GM23338 (cell line): ENCODE results near the gene GRIP2. TPM values are rescaled to one million over a fixed set of nuclear protein-coding genes. Genes with fewer than 3 reads are reported as not detected.

Experiments used
- ATAC-seq: fragments of 200-7000 bp; cut with Tn5 transposase; 3 replicates; pipeline ENCODE4 v1.9.1; 2020
- DNase-seq: peaks from one replicate; pipeline ENCODE4 v3.0.0-alpha.2; 2015; ENCODE audit warnings: low spot score
- H2AFZ ChIP-seq: fragments of 200-600 bp; sonication (generic); 2 replicates; pipeline ENCODE4 v1.8.0; 2016; ENCODE audit warnings: antibody characterized with exemption, mild to moderate bottlenecking, moderate library complexity
- H3F3A ChIP-seq: fragments of 200-600 bp; sonication (generic); replicated peaks from 2 replicates; pipeline ENCODE4 v1.8.0; 2017; ENCODE audit warnings: antibody characterized with exemption, mixed run types, low read depth
- H3K27ac ChIP-seq: fragments of 200-600 bp; sonication (generic); 2 replicates; pipeline ENCODE4 v1.6.1; 2016; ENCODE audit warnings: low read depth
- H3K27me3 ChIP-seq: fragments of 200-600 bp; sonication (generic); 2 replicates; pipeline ENCODE4 v1.8.0; 2016; ENCODE audit warnings: mild to moderate bottlenecking, mixed run types, moderate library complexity; ENCODE audit not compliant: insufficient read depth
- H3K36me3 ChIP-seq: fragments of 200-600 bp; sonication (generic); 2 replicates; pipeline ENCODE4 v1.8.0; 2016; ENCODE audit warnings: mild to moderate bottlenecking; ENCODE audit not compliant: insufficient read depth
- H3K4me1 ChIP-seq: fragments of 200-600 bp; sonication (generic); 2 replicates; pipeline ENCODE4 v1.8.0; 2016; ENCODE audit warnings: mild to moderate bottlenecking, moderate library complexity; ENCODE audit not compliant: insufficient read depth
- H3K4me2 ChIP-seq: fragments of 200-600 bp; sonication (generic); 2 replicates; pipeline ENCODE4 v1.7.1; 2017; ENCODE audit warnings: mixed run types
- H3K4me3 ChIP-seq: fragments of 200-600 bp; sonication (generic); 2 replicates; pipeline ENCODE4 v1.6.1; 2016; ENCODE audit warnings: mixed run types
- H3K79me2 ChIP-seq: fragments of 200-600 bp; sonication (generic); replicated peaks from 2 replicates; pipeline ENCODE4 v1.8.0; 2017; ENCODE audit warnings: mild to moderate bottlenecking; ENCODE audit not compliant: insufficient read depth
- H3K9me2 ChIP-seq: fragments of 200-600 bp; sonication (generic); 2 replicates; pipeline ENCODE4 v1.8.0; 2017; ENCODE audit not compliant: insufficient read depth
- H4K20me1 ChIP-seq: fragments of 200-600 bp; sonication (generic); replicated peaks from 2 replicates; pipeline ENCODE4 v1.8.0; 2017; ENCODE audit warnings: mild to moderate bottlenecking; ENCODE audit not compliant: insufficient read depth
- H3K27ac Mint-ChIP-seq: 2 replicates; pipeline ENCODE4 v1.8.0; 2020; ENCODE audit warnings: inconsistent platforms, mild to moderate bottlenecking, moderate library complexity, mixed read lengths
- H3K27me3 Mint-ChIP-seq: 3 replicates; pipeline ENCODE4 v1.8.0; 2022; ENCODE audit warnings: low read depth, mild to moderate bottlenecking, moderate library complexity, mixed read lengths, inconsistent platforms; ENCODE audit not compliant: insufficient read depth, poor library complexity
- H3K36me3 Mint-ChIP-seq: 3 replicates; pipeline ENCODE4 v1.8.0; 2021; ENCODE audit warnings: low read depth, mild to moderate bottlenecking, inconsistent platforms, moderate library complexity, mixed read lengths
- H3K4me1 Mint-ChIP-seq: 3 replicates; pipeline ENCODE4 v1.8.0; 2020; ENCODE audit warnings: mild to moderate bottlenecking, inconsistent platforms, mixed read lengths
- H3K4me3 Mint-ChIP-seq: 3 replicates; pipeline ENCODE4 v1.8.0; 2021; ENCODE audit warnings: moderate library complexity, mild to moderate bottlenecking, inconsistent platforms, mixed read lengths
- H3K9me3 Mint-ChIP-seq: 3 replicates; pipeline ENCODE4 v1.8.0; 2020; ENCODE audit warnings: moderate library complexity, mild to moderate bottlenecking, inconsistent platforms, mixed read lengths
- CREB1 ChIP-seq: fragments of 250-450 bp; sonication (Bioruptor Pico); IDR thresholded peaks from 2 replicates; pipeline ENCODE4 v1.5.0; 2020; ENCODE audit warnings: low read depth, mild to moderate bottlenecking, moderate library complexity
- CTCF ChIP-seq, 2 experiments: fragments of 200-600 bp in 1 of 2; sonication (generic) in 1 of 2; conservative IDR thresholded peaks; 2 replicates each; pipeline versions ENCODE4 v1.5.1 to v1.6.1; 2016 to 2017; ENCODE audit warnings: antibody characterized with exemption in 2 of 2, low read depth in 2 of 2, mild to moderate bottlenecking in 2 of 2, moderate library complexity in 1 of 2
- REST ChIP-seq: IDR thresholded peaks from one replicate; pipeline ENCODE4 v1.6.1; 2018; ENCODE audit warnings: antibody characterized with exemption; ENCODE audit not compliant: unreplicated experiment
- STAT1 ChIP-seq: IDR thresholded peaks from one replicate; pipeline ENCODE4 v1.6.1; 2016; ENCODE audit warnings: antibody characterized with exemption; ENCODE audit not compliant: unreplicated experiment
- ZNF114 ChIP-seq: fragments of 250-450 bp; sonication (Bioruptor Pico); IDR thresholded peaks from 2 replicates; pipeline ENCODE4 v1.5.0; 2020; ENCODE audit warnings: mild to moderate bottlenecking, moderate library complexity
- ZNF331 ChIP-seq: fragments of 250-450 bp; sonication (Bioruptor Pico); IDR thresholded peaks from 2 replicates; pipeline ENCODE4 v1.5.0; 2020; ENCODE audit warnings: low read depth, mild to moderate bottlenecking, moderate library complexity
- polyA plus RNA-seq: library from polyadenylated mRNA; unstranded; fragments of >200 nt; fragmentation: Nextera tagmentation; extraction: Ambion mirVana; gene quantifications from 2 replicates; pipeline ENCODE4 v1.2.1, GENCODE V29; 2016
- total RNA-seq: library from RNA; depleted of rRNA; stranded (reverse); fragments of >200 nt; shearing (Covaris generic); gene quantifications from 2 replicates; pipeline ENCODE4 v1.2.3, GENCODE V29; 2014

GRIP2 gene
- total and polyA plus RNA-seq, 2 experiments from 2014 or later = 3.6 to 5.8 TPM

- TF ChIP-seq CTCF (conservative IDR thresholded peaks at IDR 0.05; ENCODE audit: low read depth in 2 of 2) = no peak
- no peak for TF ChIP-seq STAT1
- TF ChIP-seq CREB1 (CRISPR knock-in tag) = no peak
- TF ChIP-seq REST = no peak
These were observed 18.5 kb downstream of the GRIP2 start (continued) for GRCh38 chr3:14521611-14522010.

GRCh38 chr3:14520967-14521366, 19.2 kb downstream of the GRIP2 start:
- peaks cover 2% of the 10 kb centered on the region; the same call in 1 of the 2 replicates for H3K4me1 ChIP-seq
- no peaks in the 10 kb centered on the region for H3K36me3 ChIP-seq
- TF ChIP-seq ZNF331 (CRISPR knock-in tag) = no peak
- no peak overlapping the region for H3K4me2 ChIP-seq
- Mint-ChIP-seq H3K27me3 (peaks cover 11% of the 10 kb centered on the region), H3K4me3 (no peak overlapping the region), H3K9me3 (no peaks in the 10 kb centered on the region), H3K36me3 (no peaks in the 10 kb centered on the region), H3K27ac (peak overlapping the region; percentile 60; the same call in 1 of the 2 replicates), H3K4me1 (peaks cover 8% of the 10 kb centered on the region)
- H3K27ac ChIP-seq = no peak overlapping the region
- DNase-seq (no peak), ATAC-seq (no peak)
- no peaks in the 10 kb centered on the region for H3F3A ChIP-seq
- no peak overlapping the region for H3K4me3 ChIP-seq
- no peaks in the 10 kb centered on the region for H3K9me2 ChIP-seq
- no peak overlapping the region for H2AFZ ChIP-seq
- H3K27me3 ChIP-seq = no peaks in the 10 kb centered on the region
- H4K20me1 ChIP-seq = no peaks in the 10 kb centered on the region
- no peaks in the 10 kb centered on the region for H3K79me2 ChIP-seq

- H3K27ac Mint-ChIP-seq = no peak overlapping the region
- Histone ChIP-seq H3K79me2 (no peaks in the 10 kb centered on the region), H3K36me3 (no peaks in the 10 kb centered on the region), H4K20me1 (no peaks in the 10 kb centered on the region), H3K9me2 (no peaks in the 10 kb centered on the region), H3K4me3 (no peak overlapping the region), H3K27me3 (no peaks in the 10 kb centered on the region), H2AFZ (no peak overlapping the region), H3K27ac (no peak overlapping the region), H3K4me1 (no peaks in the 10 kb centered on the region), H3K4me2 (no peak overlapping the region), H3F3A (no peaks in the 10 kb centered on the region)
- H3K4me1 Mint-ChIP-seq = peaks cover 6% of the 10 kb centered on the region
- ATAC-seq (peak; percentile 22; the same call in 2 of the 3 replicates), DNase-seq (no peak)
- peaks cover 9% of the 10 kb centered on the region for H3K27me3 Mint-ChIP-seq
- H3K36me3 Mint-ChIP-seq = no peaks in the 10 kb centered on the region
- no peak for TF ChIP-seq ZNF114
- TF ChIP-seq CTCF (conservative IDR thresholded peaks at IDR 0.05; ENCODE audit: low read depth in 2 of 2) = peak in 1 of 2 experiments; percentile 29; a peak in 2 of 4 replicates
- no peaks in the 10 kb centered on the region for H3K9me3 Mint-ChIP-seq
- no peak overlapping the region for H3K4me3 Mint-ChIP-seq
These were observed 20.0 kb downstream of the GRIP2 start for GRCh38 chr3:14520149-14520548.
